Calu3 (cell line): ENCODE data around the gene BAMBI. TPM values are rescaled to one million over a fixed set of nuclear protein-coding genes. Genes with fewer than 3 reads are reported as not detected.
A peak's percentile ranks its signal among the peaks of the same experiment; 100 is the strongest.

ENCODE experiments used
- BruUV-seq: library from RNA; stranded (reverse); fragments of 400-500 nt; replicated peaks from 2 replicates; lab custom pipeline; 2021; lab: Mats Ljungman, UMichigan
- CTCF ChIA-PET: fragments of 300-600 bp; sonication (Branson Sonifier 250); formaldehyde crosslinking; loops from one replicate; lab custom pipeline; 2022; ENCODE audit warnings: antibody characterized with exemption; lab: Charles Lee
- DNase-seq: peaks from one replicate; pipeline ENCODE4 v3.0.0; 2022
- H3K27ac Mint-ChIP-seq: one replicate; pipeline ENCODE4 v1.8.0; 2022; ENCODE audit warnings: mixed read lengths; ENCODE audit not compliant: unreplicated experiment
- H3K27me3 Mint-ChIP-seq: one replicate; pipeline ENCODE4 v1.8.0; 2022; ENCODE audit warnings: mixed read lengths; ENCODE audit not compliant: unreplicated experiment
- H3K36me3 Mint-ChIP-seq: one replicate; pipeline ENCODE4 v1.8.0; 2022; ENCODE audit warnings: mild to moderate bottlenecking, moderate library complexity, mixed read lengths; ENCODE audit not compliant: insufficient read depth, unreplicated experiment
- H3K4me1 Mint-ChIP-seq: one replicate; pipeline ENCODE4 v1.8.0; 2022; ENCODE audit warnings: mild to moderate bottlenecking, low read depth, mixed read lengths; ENCODE audit not compliant: unreplicated experiment
- H3K4me3 Mint-ChIP-seq: one replicate; pipeline ENCODE4 v1.8.0; 2022; ENCODE audit warnings: mild to moderate bottlenecking, low read depth, moderate library complexity, mixed read lengths; ENCODE audit not compliant: unreplicated experiment
- H3K9me3 Mint-ChIP-seq: one replicate; pipeline ENCODE4 v1.8.0; 2022; ENCODE audit warnings: low read depth, mixed read lengths; ENCODE audit not compliant: unreplicated experiment
- CTCF ChIP-seq: fragments of 200-600 bp; IDR thresholded peaks from one replicate; pipeline ENCODE4 v1.8.0; 2022; ENCODE audit warnings: antibody characterized with exemption; ENCODE audit not compliant: unreplicated experiment
- intact Hi-C: fragments of 100-400 bp; cut with micrococcal nuclease; formaldehyde crosslinking; loops from one replicate; pipeline ENCODE4 v1.10.0; 2022; ENCODE audit not compliant: unreplicated experiment
- total RNA-seq: library from RNA; stranded (reverse); gene quantifications from 2 replicates; pipeline ENCODE4 v1.2.3, GENCODE V29; 2022

BAMBI gene
- total RNA-seq, 1 experiment from 2014 or later: 42.2 TPM

DNA sequence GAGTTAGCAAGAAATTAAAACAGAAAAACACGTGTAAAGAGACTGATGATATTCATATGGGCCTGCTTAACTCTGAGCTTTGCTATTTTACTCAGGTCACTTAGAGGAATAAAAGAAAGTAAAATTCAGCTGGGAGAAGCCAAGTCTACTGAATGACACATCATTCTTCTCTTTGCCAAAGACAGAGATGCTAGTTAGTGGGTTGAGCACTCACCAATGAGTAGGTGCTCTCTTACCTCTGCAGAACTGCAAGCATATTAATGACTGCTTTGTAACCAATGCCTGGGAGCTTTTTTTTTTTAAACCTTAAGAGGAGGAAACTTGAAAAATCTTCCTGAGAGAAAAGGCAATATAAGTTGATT, 44.8 kb upstream of the BAMBI start:
- TF ChIP-seq CTCF: no peak
- H3K9me3 Mint-ChIP-seq: peaks cover 2% of the 10 kb centered on the region
- no peak for DNase-seq
- CTCF ChIA-PET: interaction anchor here (1.3 kb wide), 1 partner anchor 32 kb away, joined by 5 read pairs; no protein-coding TSS in a partner anchor
- BruUV-seq: no TSS peak
- H3K4me1 Mint-ChIP-seq: peaks cover 31% of the 10 kb centered on the region
- H3K36me3 Mint-ChIP-seq: peaks cover 5% of the 10 kb centered on the region
- H3K27ac Mint-ChIP-seq: no peak overlapping the region
- no peak overlapping the region for H3K4me3 Mint-ChIP-seq
- no peaks in the 10 kb centered on the region for H3K27me3 Mint-ChIP-seq
- intact Hi-C loops: loop anchor here (2.0 kb wide), 1 partner anchor 28 kb away; no protein-coding TSS in a partner anchor

DNA sequence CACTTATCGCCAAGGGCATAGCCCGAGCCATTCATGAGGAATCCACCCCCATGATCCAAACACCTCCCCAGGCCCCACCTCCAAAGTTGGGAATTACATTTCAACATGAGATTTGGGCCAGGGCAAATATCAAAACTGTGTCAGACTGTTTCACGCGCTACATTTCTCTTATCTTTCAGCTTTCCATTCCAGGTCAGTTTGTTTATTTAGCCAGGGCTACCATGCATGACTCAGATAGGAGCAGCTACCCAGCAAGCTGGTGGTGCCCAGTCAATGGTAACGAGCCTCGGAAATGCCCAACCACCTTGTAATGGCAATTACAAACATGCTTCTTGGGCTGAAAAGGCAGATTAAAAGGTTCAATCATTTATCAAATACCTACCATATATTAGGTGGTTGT, 43.6 kb upstream of the BAMBI start:
- TF ChIP-seq CTCF: no peak
- peaks cover 5% of the 10 kb centered on the region for H3K36me3 Mint-ChIP-seq

DNA sequence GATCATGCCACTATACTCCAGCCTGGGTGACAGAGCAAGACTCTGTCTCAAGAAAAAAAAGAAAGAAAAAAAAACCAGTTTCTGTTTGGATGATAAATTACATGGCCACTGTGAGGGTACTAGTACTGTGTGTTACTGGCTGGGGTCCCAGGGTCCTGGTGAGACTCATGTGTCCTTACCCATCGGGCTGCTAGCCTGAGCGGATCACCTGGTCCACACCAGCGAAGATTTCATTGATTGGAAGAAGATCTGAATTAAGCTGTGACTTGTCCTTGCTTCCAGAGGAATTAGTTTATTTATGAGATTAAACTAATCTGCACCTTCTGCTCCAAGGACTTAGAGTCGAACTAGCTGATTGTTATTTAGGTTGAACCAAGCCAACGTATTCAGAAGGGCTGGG, 40.0 kb upstream of the BAMBI start:
- TF ChIP-seq CTCF: no peak

More for the DNA sequence above, 43.6 kb upstream of the BAMBI start:
- peaks cover 21% of the 10 kb centered on the region for H3K4me1 Mint-ChIP-seq
- CTCF ChIA-PET: interaction anchor here (0.6 to 1.2 kb wide), 2 partner anchors 30 to 671 kb away, joined by 3 read pairs; no protein-coding TSS in a partner anchor
- peaks cover 2% of the 10 kb centered on the region for H3K9me3 Mint-ChIP-seq
- BruUV-seq: no TSS peak
- no peak overlapping the region for H3K4me3 Mint-ChIP-seq
- intact Hi-C loops: loop anchor here (2.0 kb wide), 1 partner anchor 27 kb away; no protein-coding TSS in a partner anchor
- peak; percentile 51 for DNase-seq
- H3K27me3 Mint-ChIP-seq: no peaks in the 10 kb centered on the region
- H3K27ac Mint-ChIP-seq: peak overlapping the region; percentile 26

DNA sequence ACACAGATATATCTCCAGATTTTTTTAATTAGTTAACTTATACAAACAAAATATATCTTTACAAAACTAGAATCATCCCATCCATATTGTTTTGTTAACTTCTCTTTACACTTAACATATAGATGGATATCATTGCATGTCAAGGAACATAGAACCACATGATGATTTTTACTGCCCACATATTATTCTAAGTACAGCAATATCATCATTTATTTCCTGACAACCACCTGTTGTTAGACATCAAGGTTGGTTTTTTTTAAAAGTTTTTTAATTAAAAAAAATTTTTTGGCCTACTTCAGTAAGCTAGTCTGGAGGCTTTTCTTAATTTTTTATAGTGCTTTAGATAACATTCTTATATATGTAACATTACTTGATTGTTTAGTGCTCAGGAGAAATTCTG, 38.9 kb upstream of the BAMBI start:
- no TSS peak for BruUV-seq
- Mint-ChIP-seq H3K27me3 (peaks cover 24% of the 10 kb centered on the region), H3K9me3 (peaks cover 2% of the 10 kb centered on the region), H3K36me3 (no peaks in the 10 kb centered on the region), H3K27ac (no peak overlapping the region), H3K4me3 (no peak overlapping the region), H3K4me1 (peaks cover 9% of the 10 kb centered on the region)
- intact Hi-C loops: no loop called here
- CTCF ChIA-PET: no interaction called here
- DNase-seq: no peak
- no peak for TF ChIP-seq CTCF

More for the DNA sequence above, 40.0 kb upstream of the BAMBI start:
- H3K9me3 Mint-ChIP-seq: peaks cover 2% of the 10 kb centered on the region
- H3K36me3 Mint-ChIP-seq: no peaks in the 10 kb centered on the region
- peaks cover 14% of the 10 kb centered on the region for H3K4me1 Mint-ChIP-seq
- no peak for DNase-seq
- no peak overlapping the region for H3K4me3 Mint-ChIP-seq
- CTCF ChIA-PET: no interaction called here
- no peak overlapping the region for H3K27ac Mint-ChIP-seq
- BruUV-seq: no TSS peak
- intact Hi-C loops: no loop called here
- peaks cover 16% of the 10 kb centered on the region for H3K27me3 Mint-ChIP-seq
